ENCODE data around the gene CATSPERB. TPM values are rescaled to one million over a fixed set of nuclear protein-coding genes. Genes with fewer than 3 reads are reported as not detected.

The CATSPERB gene
- total RNA-seq, 4 donors from 2014 or later = 0.29 to 4.1 (median 2.6) TPM

GRCh38 chr14:91614187-91614586 lies 117.7 kb downstream of the CATSPERB start:
- Histone ChIP-seq H3K27ac (no peak overlapping the region), H3K27me3 (no peaks in the 10 kb centered on the region), H3K36me3 (no peaks in the 10 kb centered on the region), H3K4me1 (no peaks in the 10 kb centered on the region), H3K4me3 (no peak overlapping the region), H3K9me3 (no peaks in the 10 kb centered on the region)
- no peak for DNase-seq
- TF ChIP-seq CTCF (IDR thresholded peaks at IDR 0.05) (no peak), POLR2A (IDR thresholded peaks at IDR 0.05) (no peak)
- intact Hi-C loops (cut with DNase I; ENCODE audit: low total_unique reads) = no loop called here

- Histone ChIP-seq H3K36me3 (no peaks in the 10 kb centered on the region), H3K4me1 (no peaks in the 10 kb centered on the region), H3K9me3 (no peaks in the 10 kb centered on the region), H3K27me3 (no peaks in the 10 kb centered on the region), H3K4me3 (no peak overlapping the region), H3K27ac (no peak overlapping the region)
- DNase-seq = no peak
- no peak for TF ChIP-seq POLR2A (IDR thresholded peaks at IDR 0.05)
- no peak for TF ChIP-seq CTCF (IDR thresholded peaks at IDR 0.05)
- intact Hi-C loops (cut with DNase I; ENCODE audit: low total_unique reads) = no loop called here
These were observed 118.3 kb downstream of the CATSPERB start for GRCh38 chr14:91613459-91614112.

GRCh38 chr14:91611528-91611927 lies 120.4 kb downstream of the CATSPERB start:
- no peaks in the 10 kb centered on the region for H3K9me3 ChIP-seq
- no peaks in the 10 kb centered on the region for H3K4me1 ChIP-seq
- no peak overlapping the region for H3K4me3 ChIP-seq
- intact Hi-C loops (cut with DNase I; ENCODE audit: low total_unique reads) = no loop called here
- DNase-seq = no peak
- H3K27me3 ChIP-seq = no peaks in the 10 kb centered on the region
- no peak overlapping the region for H3K27ac ChIP-seq
- TF ChIP-seq CTCF (IDR thresholded peaks at IDR 0.05) (no peak), POLR2A (IDR thresholded peaks at IDR 0.05) (no peak)
- no peaks in the 10 kb centered on the region for H3K36me3 ChIP-seq

GRCh38 chr14:91609161-91609560 lies 122.7 kb downstream of the CATSPERB start:
- Histone ChIP-seq H3K9me3 (no peaks in the 10 kb centered on the region), H3K4me3 (no peak overlapping the region), H3K27me3 (no peaks in the 10 kb centered on the region), H3K4me1 (no peaks in the 10 kb centered on the region), H3K36me3 (no peaks in the 10 kb centered on the region), H3K27ac (no peak overlapping the region)
- no peak for TF ChIP-seq CTCF (IDR thresholded peaks at IDR 0.05)
- no peak for DNase-seq
- intact Hi-C loops (cut with DNase I; ENCODE audit: low total_unique reads) = no loop called here

- intact Hi-C loops (cut with DNase I; ENCODE audit: low total_unique reads) = no loop called here
- Histone ChIP-seq H3K4me3 (no peak overlapping the region), H3K27ac (no peak overlapping the region), H3K36me3 (no peaks in the 10 kb centered on the region), H3K9me3 (no peaks in the 10 kb centered on the region), H3K27me3 (no peaks in the 10 kb centered on the region), H3K4me1 (no peaks in the 10 kb centered on the region)
- no peak for DNase-seq
- TF ChIP-seq POLR2A (IDR thresholded peaks at IDR 0.05) (no peak), CTCF (IDR thresholded peaks at IDR 0.05) (no peak)
These were observed 124.4 kb downstream of the CATSPERB start for GRCh38 chr14:91607322-91608047.

All from uterus (tissue), 4 donors.